HepG2 (cell line): Measurements from ENCODE around the gene BCL2L1. TPM values are rescaled to one million over a fixed set of nuclear protein-coding genes. Genes with fewer than 3 reads are reported as not detected.

Experiments used
- CC2D1A ChIP-seq: sonication (generic); formaldehyde crosslinking; IDR thresholded peaks from 2 replicates; pipeline ENCODE4 v1.8.1; 2023; ENCODE audit warnings: mild to moderate bottlenecking, missing genetic modification reagents
- CREM ChIP-seq, 2 experiments: sonication (generic) in 1 of 2; formaldehyde crosslinking in 1 of 2; IDR thresholded peaks; 2 replicates each; pipeline versions ENCODE4 v1.4.0 to v1.6.1; 2016 to 2020; ENCODE audit warnings: antibody characterized with exemption in 1 of 2, mild to moderate bottlenecking in 1 of 2, missing genetic modification reagents in 1 of 2
- HDAC2 ChIP-seq: sonication (generic); formaldehyde crosslinking; IDR thresholded peaks from 2 replicates; pipeline ENCODE4 v1.4.0; 2020; ENCODE audit warnings: missing genetic modification reagents
- HOXA9 ChIP-seq: sonication (generic); formaldehyde crosslinking; IDR thresholded peaks from 2 replicates; pipeline ENCODE4 v1.8.1; 2022; ENCODE audit warnings: missing genetic modification reagents, mild to moderate bottlenecking, moderate library complexity, borderline replicate concordance
- KAT7 ChIP-seq: IDR thresholded peaks from 2 replicates; pipeline ENCODE4 v1.6.1; 2018; ENCODE audit warnings: borderline replicate concordance, missing compliant biosample characterization
- MED13 ChIP-seq: sonication (generic); formaldehyde crosslinking; IDR thresholded peaks from 2 replicates; pipeline ENCODE4 v1.5.0; 2020; ENCODE audit warnings: missing genetic modification reagents
- MEIS2 ChIP-seq: sonication (generic); formaldehyde crosslinking; IDR thresholded peaks from 2 replicates; pipeline ENCODE4 v1.9.0; 2021; ENCODE audit warnings: mild to moderate bottlenecking, missing genetic modification reagents
- NR2F2 ChIP-seq: IDR thresholded peaks from 2 replicates; pipeline ENCODE4 v1.6.1; 2012; ENCODE audit warnings: low read depth, inconsistent platforms, borderline replicate concordance
- RBFOX2 ChIP-seq: fragments of 200-400 bp; formaldehyde crosslinking; IDR thresholded peaks from 2 replicates; pipeline ENCODE4 v1.6.1; 2017; ENCODE audit warnings: low read depth, mild to moderate bottlenecking, low read length
- RBM22 ChIP-seq: fragments of 200-400 bp; formaldehyde crosslinking; optimal IDR thresholded peaks from 2 replicates; pipeline ENCODE3; 2017; ENCODE audit warnings: mild to moderate bottlenecking, low read length, moderate library complexity
- ZC3H13 ChIP-seq: sonication (generic); formaldehyde crosslinking; IDR thresholded peaks from 2 replicates; pipeline ENCODE4 v1.8.1; 2023; ENCODE audit warnings: mild to moderate bottlenecking, missing genetic modification reagents, moderate library complexity
- ZFP82 ChIP-seq: sonication (generic); formaldehyde crosslinking; IDR thresholded peaks from 2 replicates; pipeline ENCODE4 v1.5.1; 2020; ENCODE audit warnings: mild to moderate bottlenecking, missing genetic modification reagents, borderline replicate concordance
- ZNF136 ChIP-seq: sonication (generic); formaldehyde crosslinking; IDR thresholded peaks from 2 replicates; pipeline ENCODE4 v1.8.1; 2022; ENCODE audit warnings: low read depth, mild to moderate bottlenecking, moderate library complexity, missing genetic modification reagents
- ZNF619 ChIP-seq: sonication (generic); formaldehyde crosslinking; IDR thresholded peaks from 2 replicates; pipeline ENCODE4 v1.4.0; 2020; ENCODE audit warnings: mild to moderate bottlenecking, missing genetic modification reagents
- polyA plus RNA-seq, 8 experiments: library from polyadenylated mRNA; depleted of rRNA in 3 of 8; stranded (reverse) in 7 of 8; unstranded in 1 of 8; fragments of >200 nt; fragmentation: Illumina TruSeq in 4 of 8; extraction: Trizol in 4 of 8; gene quantifications; 2 replicates each; pipeline versions ENCODE4 v1.2.1 to v1.2.3, GENCODE V29; 2011 to 2016; ENCODE audit warnings: low read depth in 4 of 8, missing spikeins in 1 of 8, mixed read lengths in 1 of 8; ENCODE audit not compliant: insufficient read depth in 1 of 8
- total RNA-seq, 5 experiments: library from RNA; depleted of rRNA; stranded (reverse); fragments of >200 nt; fragmentation: Illumina TruSeq; extraction: Trizol; gene quantifications; 2 replicates each; pipeline ENCODE4 v1.2.3, GENCODE V29; 2016; ENCODE audit warnings: low read depth in 1 of 5
- TF ChIP-seq, protein P1 (sequence below): sonication (generic); formaldehyde crosslinking; IDR thresholded peaks from 2 replicates; pipeline ENCODE4 v1.4.0; 2020; ENCODE audit warnings: missing genetic modification reagents, low read depth, mild to moderate bottlenecking, borderline replicate concordance
- TF ChIP-seq, protein P2 (sequence below): sonication (generic); formaldehyde crosslinking; IDR thresholded peaks from 2 replicates; pipeline ENCODE4 v1.4.0; 2020; ENCODE audit warnings: low read depth, missing genetic modification reagents
- TF ChIP-seq, protein P3 (sequence below), 2 experiments: sonication (generic) in 1 of 2; formaldehyde crosslinking in 1 of 2; IDR thresholded peaks; 2 replicates each; pipeline versions ENCODE4 v1.4.0 to v1.6.1; 2018 to 2020; ENCODE audit warnings: missing genetic modification reagents in 2 of 2, borderline replicate concordance in 1 of 2, low read depth in 1 of 2, mild to moderate bottlenecking in 1 of 2, missing biosample characterization in 1 of 2
- TF ChIP-seq, protein P4 (sequence below): sonication (generic); formaldehyde crosslinking; IDR thresholded peaks from 2 replicates; pipeline ENCODE4 v1.5.0; 2020; ENCODE audit warnings: missing genetic modification reagents

Gene BCL2L1
- total and polyA plus RNA-seq, 2 of the 13 experiments (the other 11 are each of a cell fraction or from before 2014, with no cell fraction given) = 164 to 258 TPM

DNA sequence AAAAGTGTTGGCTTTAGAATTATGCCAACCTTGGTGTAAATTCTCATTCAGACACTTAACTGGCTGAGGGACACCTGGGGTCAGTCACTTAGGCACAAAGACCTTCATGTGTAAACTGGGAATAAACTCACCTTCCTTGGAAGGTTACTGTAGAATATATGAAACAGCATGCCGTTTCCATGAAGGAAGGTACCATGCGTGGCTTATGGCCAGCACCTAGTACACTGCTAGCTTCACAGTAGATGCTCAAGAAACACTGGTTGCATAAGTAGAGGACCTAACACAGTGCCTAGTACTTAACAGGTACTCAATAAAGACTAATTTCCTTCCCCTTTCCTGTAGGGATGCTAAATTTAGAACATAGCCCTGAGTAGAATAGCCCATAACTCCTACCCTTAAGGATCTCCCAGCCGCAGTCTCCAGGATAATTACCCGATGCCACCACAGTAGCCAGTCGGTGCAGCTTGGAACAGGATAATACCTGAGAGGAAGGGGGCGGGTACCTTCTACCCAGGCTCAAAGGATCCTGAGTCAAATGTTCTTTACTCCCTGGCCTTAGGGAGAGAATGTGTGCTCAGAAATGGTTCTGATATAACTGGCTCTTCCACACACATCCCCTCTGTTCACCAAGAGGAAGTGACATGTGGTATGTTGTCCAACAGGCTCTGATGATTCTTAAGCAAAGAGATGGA is 3.6 kb downstream of the BCL2L1 start (continued):
- TF ChIP-seq, protein P1, sequence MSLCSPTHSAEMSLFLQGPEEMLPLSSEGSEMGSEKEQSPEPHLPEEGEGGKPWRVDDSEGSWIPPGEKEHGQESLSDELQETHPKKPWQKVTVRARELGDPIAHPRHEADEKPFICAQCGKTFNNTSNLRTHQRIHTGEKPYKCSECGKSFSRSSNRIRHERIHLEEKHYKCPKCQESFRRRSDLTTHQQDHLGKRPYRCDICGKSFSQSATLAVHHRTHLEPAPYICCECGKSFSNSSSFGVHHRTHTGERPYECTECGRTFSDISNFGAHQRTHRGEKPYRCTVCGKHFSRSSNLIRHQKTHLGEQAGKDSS (CRISPR knock-in tag) = 0 out of 2 replicates have a peak, but pooled peaks have one; percentile 6
- peak; percentile 84 for TF ChIP-seq ZC3H13 (CRISPR knock-in tag)
- TF ChIP-seq CREM (IDR thresholded peaks at IDR 0.05) = no peak
- TF ChIP-seq CREM (CRISPR knock-in tag; IDR thresholded peaks at IDR 0.05) = no peak
- TF ChIP-seq KAT7 = no peak
- TF ChIP-seq RBFOX2 = peak; percentile 20
- TF ChIP-seq, protein P2, sequence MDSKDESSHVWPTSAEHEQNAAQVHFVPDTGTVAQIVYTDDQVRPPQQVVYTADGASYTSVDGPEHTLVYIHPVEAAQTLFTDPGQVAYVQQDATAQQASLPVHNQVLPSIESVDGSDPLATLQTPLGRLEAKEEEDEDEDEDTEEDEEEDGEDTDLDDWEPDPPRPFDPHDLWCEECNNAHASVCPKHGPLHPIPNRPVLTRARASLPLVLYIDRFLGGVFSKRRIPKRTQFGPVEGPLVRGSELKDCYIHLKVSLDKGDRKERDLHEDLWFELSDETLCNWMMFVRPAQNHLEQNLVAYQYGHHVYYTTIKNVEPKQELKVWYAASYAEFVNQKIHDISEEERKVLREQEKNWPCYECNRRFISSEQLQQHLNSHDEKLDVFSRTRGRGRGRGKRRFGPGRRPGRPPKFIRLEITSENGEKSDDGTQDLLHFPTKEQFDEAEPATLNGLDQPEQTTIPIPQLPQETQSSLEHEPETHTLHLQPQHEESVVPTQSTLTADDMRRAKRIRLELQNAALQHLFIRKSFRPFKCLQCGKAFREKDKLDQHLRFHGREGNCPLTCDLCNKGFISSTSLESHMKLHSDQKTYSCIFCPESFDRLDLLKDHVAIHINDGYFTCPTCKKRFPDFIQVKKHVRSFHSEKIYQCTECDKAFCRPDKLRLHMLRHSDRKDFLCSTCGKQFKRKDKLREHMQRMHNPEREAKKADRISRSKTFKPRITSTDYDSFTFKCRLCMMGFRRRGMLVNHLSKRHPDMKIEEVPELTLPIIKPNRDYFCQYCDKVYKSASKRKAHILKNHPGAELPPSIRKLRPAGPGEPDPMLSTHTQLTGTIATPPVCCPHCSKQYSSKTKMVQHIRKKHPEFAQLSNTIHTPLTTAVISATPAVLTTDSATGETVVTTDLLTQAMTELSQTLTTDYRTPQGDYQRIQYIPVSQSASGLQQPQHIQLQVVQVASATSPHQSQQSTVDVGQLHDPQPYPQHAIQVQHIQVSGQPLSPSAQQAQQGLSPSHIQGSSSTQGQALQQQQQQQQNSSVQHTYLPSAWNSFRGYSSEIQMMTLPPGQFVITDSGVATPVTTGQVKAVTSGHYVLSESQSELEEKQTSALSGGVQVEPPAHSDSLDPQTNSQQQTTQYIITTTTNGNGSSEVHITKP (CRISPR knock-in tag) = no peak; the same call in 1 of the 2 replicates
- peak; percentile 76; the same call in 1 of the 2 replicates for TF ChIP-seq CC2D1A (CRISPR knock-in tag)
- TF ChIP-seq ZFP82 (CRISPR knock-in tag) = 0 out of 2 replicates have a peak, but pooled peaks have one; percentile 14
- TF ChIP-seq RBM22 = peak; percentile 76
- 0 out of 2 replicates have a peak, but pooled peaks have one; percentile 37 for TF ChIP-seq MEIS2
- TF ChIP-seq HDAC2 (CRISPR knock-in tag) = no peak
- 0 out of 2 replicates have a peak, but pooled peaks have one; percentile 23 for TF ChIP-seq MED13 (CRISPR knock-in tag)
- 0 out of 2 replicates have a peak, but pooled peaks have one; percentile 57 for TF ChIP-seq ZNF619 (CRISPR knock-in tag)
- TF ChIP-seq, protein P3, sequence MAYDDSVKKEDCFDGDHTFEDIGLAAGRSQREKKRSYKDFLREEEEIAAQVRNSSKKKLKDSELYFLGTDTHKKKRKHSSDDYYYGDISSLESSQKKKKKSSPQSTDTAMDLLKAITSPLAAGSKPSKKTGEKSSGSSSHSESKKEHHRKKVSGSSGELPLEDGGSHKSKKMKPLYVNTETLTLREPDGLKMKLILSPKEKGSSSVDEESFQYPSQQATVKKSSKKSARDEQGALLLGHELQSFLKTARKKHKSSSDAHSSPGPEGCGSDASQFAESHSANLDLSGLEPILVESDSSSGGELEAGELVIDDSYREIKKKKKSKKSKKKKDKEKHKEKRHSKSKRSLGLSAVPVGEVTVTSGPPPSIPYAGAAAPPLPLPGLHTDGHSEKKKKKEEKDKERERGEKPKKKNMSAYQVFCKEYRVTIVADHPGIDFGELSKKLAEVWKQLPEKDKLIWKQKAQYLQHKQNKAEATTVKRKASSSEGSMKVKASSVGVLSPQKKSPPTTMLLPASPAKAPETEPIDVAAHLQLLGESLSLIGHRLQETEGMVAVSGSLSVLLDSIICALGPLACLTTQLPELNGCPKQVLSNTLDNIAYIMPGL (CRISPR knock-in tag; IDR thresholded peaks at IDR 0.05; ENCODE audit: borderline replicate concordance in 1 of 2, low read depth in 1 of 2) = 0 out of 4 replicates have a peak, but pooled peaks of 1 of the 2 experiments have one; percentile 9
- 0 out of 2 replicates have a peak, but pooled peaks have one; percentile 24 for TF ChIP-seq ZNF136 (CRISPR knock-in tag)
- TF ChIP-seq NR2F2 = peak; percentile 8; the same call in 1 of the 2 replicates
- TF ChIP-seq, protein P4, sequence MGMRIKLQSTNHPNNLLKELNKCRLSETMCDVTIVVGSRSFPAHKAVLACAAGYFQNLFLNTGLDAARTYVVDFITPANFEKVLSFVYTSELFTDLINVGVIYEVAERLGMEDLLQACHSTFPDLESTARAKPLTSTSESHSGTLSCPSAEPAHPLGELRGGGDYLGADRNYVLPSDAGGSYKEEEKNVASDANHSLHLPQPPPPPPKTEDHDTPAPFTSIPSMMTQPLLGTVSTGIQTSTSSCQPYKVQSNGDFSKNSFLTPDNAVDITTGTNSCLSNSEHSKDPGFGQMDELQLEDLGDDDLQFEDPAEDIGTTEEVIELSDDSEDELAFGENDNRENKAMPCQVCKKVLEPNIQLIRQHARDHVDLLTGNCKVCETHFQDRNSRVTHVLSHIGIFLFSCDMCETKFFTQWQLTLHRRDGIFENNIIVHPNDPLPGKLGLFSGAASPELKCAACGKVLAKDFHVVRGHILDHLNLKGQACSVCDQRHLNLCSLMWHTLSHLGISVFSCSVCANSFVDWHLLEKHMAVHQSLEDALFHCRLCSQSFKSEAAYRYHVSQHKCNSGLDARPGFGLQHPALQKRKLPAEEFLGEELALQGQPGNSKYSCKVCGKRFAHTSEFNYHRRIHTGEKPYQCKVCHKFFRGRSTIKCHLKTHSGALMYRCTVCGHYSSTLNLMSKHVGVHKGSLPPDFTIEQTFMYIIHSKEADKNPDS (CRISPR knock-in tag) = no peak
- TF ChIP-seq HOXA9 (CRISPR knock-in tag) = no peak
